HG03139 (cell line): ENCODE measurements around the gene MCFD2.
"Not testable (repeated sequence)": the region's sequence is repeated elsewhere in the genome, so short reads cannot be mapped to it uniquely, and the experiment has no call there.

Experiments used
- ATAC-seq: cut with Tn5 transposase; IDR thresholded peaks from one replicate; pipeline ENCODE4 v1.9.1; 2021; ENCODE audit not compliant: unreplicated experiment

Gene MCFD2

GRCh38 chr2:46904908-46905678, 10.5 kb downstream of the MCFD2 start:
- not testable (repeated sequence) for ATAC-seq

- ATAC-seq, result not testable (repeated sequence)
Measured at GRCh38 chr2:46902980-46903379, 12.6 kb downstream of the MCFD2 start.

- no peak for ATAC-seq
Measured at GRCh38 chr2:46902465-46902864, 13.1 kb downstream of the MCFD2 start.

- no peak for ATAC-seq
Measured at GRCh38 chr2:46901611-46902010, 14.0 kb downstream of the MCFD2 start.

- ATAC-seq, result no peak
Measured at GRCh38 chr2:46900381-46900780, 15.2 kb downstream of the MCFD2 start.

GRCh38 chr2:46899053-46899452, 16.6 kb downstream of the MCFD2 start:
- no peak for ATAC-seq

GRCh38 chr2:46898024-46898423, 17.6 kb downstream of the MCFD2 start:
- ATAC-seq, result no peak

- no peak for ATAC-seq
Measured at GRCh38 chr2:46893269-46893939, 22.2 kb downstream of the MCFD2 start.

- ATAC-seq, result no peak
Measured at GRCh38 chr2:46891956-46892553, 23.6 kb downstream of the MCFD2 start.

- ATAC-seq, result no peak
Measured at GRCh38 chr2:46888421-46888952, 27.1 kb downstream of the MCFD2 start.

- ATAC-seq, result no peak
Measured at GRCh38 chr2:46887028-46887885, 28.3 kb downstream of the MCFD2 start.

GRCh38 chr2:46886268-46887027, 29.2 kb downstream of the MCFD2 start:
- ATAC-seq, result no peak

- no peak for ATAC-seq
Measured at GRCh38 chr2:46885376-46885775, 30.2 kb downstream of the MCFD2 start.

- no peak for ATAC-seq
Measured at GRCh38 chr2:46879511-46879910, 36.1 kb downstream of the MCFD2 start.

- no peak for ATAC-seq
Measured at GRCh38 chr2:46878886-46879285, 36.7 kb downstream of the MCFD2 start.

- ATAC-seq, result no peak
Measured at GRCh38 chr2:46878240-46878877, 37.2 kb downstream of the MCFD2 start.

GRCh38 chr2:46877619-46878113, 37.9 kb downstream of the MCFD2 start:
- ATAC-seq, result no peak

- ATAC-seq, result no peak
Measured at GRCh38 chr2:46876741-46877384, 38.7 kb downstream of the MCFD2 start.
